GM23248 (cell line): Measurements from ENCODE around the gene RBM8A.

Source experiments
- EZH2 ChIP-seq: fragments of 200-600 bp; sonication (generic); IDR thresholded peaks from 2 replicates; pipeline ENCODE4 v1.6.1; 2018; ENCODE audit warnings: antibody characterized with exemption, mild to moderate bottlenecking; ENCODE audit not compliant: insufficient read depth, poor library complexity, severe bottlenecking
- EZH2phosphoT487 ChIP-seq: fragments of 200-600 bp; sonication (generic); IDR thresholded peaks from 2 replicates; pipeline ENCODE4 v1.6.1; 2018; ENCODE audit warnings: antibody characterized with exemption, moderate library complexity, mild to moderate bottlenecking, low read depth; ENCODE audit not compliant: insufficient read depth

- TF ChIP-seq EZH2 (no peak), EZH2phosphoT487 (no peak)
Measured at GRCh38 chr1:145972580-145972979, 45.3 kb upstream of the RBM8A start.
